Thyroid gland (tissue), 4 donors: ENCODE results near the gene NFIB.

Source experiments
- POLR2A ChIP-seq, 2 donors: fragments of 450-650 bp; IDR thresholded peaks; one replicate each; pipeline ENCODE4 v1.6.1; 2017; ENCODE audit warnings: antibody characterized with exemption in 2 of 2, mild to moderate bottlenecking in 2 of 2, moderate library complexity in 1 of 2
- TF ChIP-seq, protein P1 (sequence below), 6 experiments: fragments of 200-600 bp in 3 of 6; fragments of 450-650 bp in 3 of 6; sonication (generic) in 3 of 6; IDR thresholded peaks; one replicate each; pipeline ENCODE4 v1.5.1; 2016 to 2019; ENCODE audit warnings: antibody characterized with exemption in 6 of 6, mild to moderate bottlenecking in 2 of 6, inconsistent platforms in 1 of 6, moderate library complexity in 1 of 6

DNA sequence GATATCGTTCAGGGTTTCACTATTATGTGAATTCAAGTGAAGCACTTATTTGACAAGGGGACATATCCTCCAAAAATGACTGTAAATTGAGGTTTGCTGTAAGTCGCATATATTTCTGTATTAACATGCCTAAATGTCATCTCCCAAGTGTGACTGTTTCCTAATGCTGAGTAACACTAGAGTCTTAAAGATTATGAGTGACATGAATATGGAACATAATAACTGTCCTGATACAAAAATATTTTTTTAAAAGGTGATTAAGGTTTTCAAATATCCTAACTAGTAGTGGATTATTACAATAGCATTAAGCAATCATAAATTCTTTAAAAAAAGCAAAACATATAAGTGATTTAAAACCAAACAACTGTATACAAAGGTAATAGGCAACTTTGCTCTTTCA lies 3.6 kb downstream of the NFIB start:
- TF ChIP-seq, protein P1, sequence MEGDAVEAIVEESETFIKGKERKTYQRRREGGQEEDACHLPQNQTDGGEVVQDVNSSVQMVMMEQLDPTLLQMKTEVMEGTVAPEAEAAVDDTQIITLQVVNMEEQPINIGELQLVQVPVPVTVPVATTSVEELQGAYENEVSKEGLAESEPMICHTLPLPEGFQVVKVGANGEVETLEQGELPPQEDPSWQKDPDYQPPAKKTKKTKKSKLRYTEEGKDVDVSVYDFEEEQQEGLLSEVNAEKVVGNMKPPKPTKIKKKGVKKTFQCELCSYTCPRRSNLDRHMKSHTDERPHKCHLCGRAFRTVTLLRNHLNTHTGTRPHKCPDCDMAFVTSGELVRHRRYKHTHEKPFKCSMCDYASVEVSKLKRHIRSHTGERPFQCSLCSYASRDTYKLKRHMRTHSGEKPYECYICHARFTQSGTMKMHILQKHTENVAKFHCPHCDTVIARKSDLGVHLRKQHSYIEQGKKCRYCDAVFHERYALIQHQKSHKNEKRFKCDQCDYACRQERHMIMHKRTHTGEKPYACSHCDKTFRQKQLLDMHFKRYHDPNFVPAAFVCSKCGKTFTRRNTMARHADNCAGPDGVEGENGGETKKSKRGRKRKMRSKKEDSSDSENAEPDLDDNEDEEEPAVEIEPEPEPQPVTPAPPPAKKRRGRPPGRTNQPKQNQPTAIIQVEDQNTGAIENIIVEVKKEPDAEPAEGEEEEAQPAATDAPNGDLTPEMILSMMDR (IDR thresholded peaks at IDR 0.05) = no peak
- no peak for TF ChIP-seq POLR2A (IDR thresholded peaks at IDR 0.05)
